ENCODE results near the gene HCCS.
A peak's percentile ranks its signal among the peaks of the same experiment; 100 is the strongest.

The HCCS gene

DNA sequence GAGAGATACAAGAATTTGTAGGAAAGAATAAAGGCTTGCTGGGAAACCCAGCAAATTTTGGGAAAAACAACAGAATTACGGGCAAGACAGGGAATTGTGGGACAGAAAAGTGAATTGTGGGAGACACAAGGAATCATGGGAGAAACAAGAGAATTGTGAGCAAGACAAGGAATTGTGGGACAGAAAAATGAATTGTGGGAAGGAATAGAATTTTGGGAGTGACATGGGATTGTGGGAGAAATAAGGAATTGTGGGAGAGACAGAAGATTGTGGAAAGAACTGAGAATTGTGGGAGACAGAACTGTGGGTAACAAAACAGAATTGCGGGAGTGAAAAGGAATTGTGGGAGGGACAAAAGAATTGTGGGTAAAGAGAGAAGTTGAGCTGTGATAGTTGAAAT, 1.2 kb upstream of the HCCS start:
- Histone ChIP-seq H3K4me3 (replicated peaks; ENCODE audit: insufficient read depth, low read length) (no peak overlapping the region), H3K27me3 (ENCODE audit: insufficient read depth, poor library complexity, severe bottlenecking) (no peaks in the 10 kb centered on the region), H3K27ac (replicated peaks) (no peak overlapping the region)
- TF ChIP-seq GABPA (IDR thresholded peaks at IDR 0.05; ENCODE audit: low read depth) = no peak
- TF ChIP-seq POLR2AphosphoS5 (IDR thresholded peaks at IDR 0.05; ENCODE audit: low read depth) = no peak
- TF ChIP-seq REST (IDR thresholded peaks at IDR 0.05; ENCODE audit: insufficient replicate concordance, low read depth) = no peak
- TF ChIP-seq, protein P1, sequence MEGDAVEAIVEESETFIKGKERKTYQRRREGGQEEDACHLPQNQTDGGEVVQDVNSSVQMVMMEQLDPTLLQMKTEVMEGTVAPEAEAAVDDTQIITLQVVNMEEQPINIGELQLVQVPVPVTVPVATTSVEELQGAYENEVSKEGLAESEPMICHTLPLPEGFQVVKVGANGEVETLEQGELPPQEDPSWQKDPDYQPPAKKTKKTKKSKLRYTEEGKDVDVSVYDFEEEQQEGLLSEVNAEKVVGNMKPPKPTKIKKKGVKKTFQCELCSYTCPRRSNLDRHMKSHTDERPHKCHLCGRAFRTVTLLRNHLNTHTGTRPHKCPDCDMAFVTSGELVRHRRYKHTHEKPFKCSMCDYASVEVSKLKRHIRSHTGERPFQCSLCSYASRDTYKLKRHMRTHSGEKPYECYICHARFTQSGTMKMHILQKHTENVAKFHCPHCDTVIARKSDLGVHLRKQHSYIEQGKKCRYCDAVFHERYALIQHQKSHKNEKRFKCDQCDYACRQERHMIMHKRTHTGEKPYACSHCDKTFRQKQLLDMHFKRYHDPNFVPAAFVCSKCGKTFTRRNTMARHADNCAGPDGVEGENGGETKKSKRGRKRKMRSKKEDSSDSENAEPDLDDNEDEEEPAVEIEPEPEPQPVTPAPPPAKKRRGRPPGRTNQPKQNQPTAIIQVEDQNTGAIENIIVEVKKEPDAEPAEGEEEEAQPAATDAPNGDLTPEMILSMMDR (IDR thresholded peaks at IDR 0.05; ENCODE audit: insufficient read depth, low read length) = no peak
- TF ChIP-seq SPI1 (IDR thresholded peaks at IDR 0.05; ENCODE audit: borderline replicate concordance, low read depth) = no peak
- DNase-seq (ENCODE audit: low read depth in 1 of 2, low spot score in 1 of 2) = no peak

DNA sequence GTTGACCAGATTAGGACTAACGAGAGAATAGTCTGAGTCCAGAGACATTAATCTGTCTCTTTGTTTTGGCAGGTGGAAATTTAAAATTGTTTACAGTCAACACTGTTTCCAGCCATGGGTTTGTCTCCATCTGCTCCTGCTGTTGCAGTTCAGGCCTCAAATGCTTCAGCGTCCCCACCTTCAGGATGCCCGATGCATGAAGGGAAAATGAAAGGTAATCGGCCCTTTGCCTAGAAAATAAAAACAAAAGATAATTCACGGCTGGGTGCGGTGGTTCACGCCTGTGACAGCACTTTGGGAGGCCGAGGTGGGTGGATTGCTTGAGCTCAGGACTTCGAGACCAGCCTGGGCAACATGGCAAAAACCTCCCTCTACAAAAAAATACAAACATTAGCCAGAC, 815 bp downstream of the HCCS start:
- TF ChIP-seq GABPA (IDR thresholded peaks at IDR 0.05; ENCODE audit: low read depth) = no peak
- TF ChIP-seq, protein P1 (IDR thresholded peaks at IDR 0.05; ENCODE audit: insufficient read depth, low read length) = no peak
- TF ChIP-seq REST (IDR thresholded peaks at IDR 0.05; ENCODE audit: insufficient replicate concordance, low read depth) = no peak
- no peak for TF ChIP-seq SPI1 (IDR thresholded peaks at IDR 0.05; ENCODE audit: borderline replicate concordance, low read depth)
- Histone ChIP-seq H3K27ac (replicated peaks) (peak overlapping the region; percentile 88), H3K4me3 (replicated peaks; ENCODE audit: insufficient read depth, low read length) (peak overlapping the region; percentile 68), H3K27me3 (ENCODE audit: insufficient read depth, poor library complexity, severe bottlenecking) (no peaks in the 10 kb centered on the region)
- no peak for DNase-seq (ENCODE audit: low read depth in 1 of 2, low spot score in 1 of 2)

DNA sequence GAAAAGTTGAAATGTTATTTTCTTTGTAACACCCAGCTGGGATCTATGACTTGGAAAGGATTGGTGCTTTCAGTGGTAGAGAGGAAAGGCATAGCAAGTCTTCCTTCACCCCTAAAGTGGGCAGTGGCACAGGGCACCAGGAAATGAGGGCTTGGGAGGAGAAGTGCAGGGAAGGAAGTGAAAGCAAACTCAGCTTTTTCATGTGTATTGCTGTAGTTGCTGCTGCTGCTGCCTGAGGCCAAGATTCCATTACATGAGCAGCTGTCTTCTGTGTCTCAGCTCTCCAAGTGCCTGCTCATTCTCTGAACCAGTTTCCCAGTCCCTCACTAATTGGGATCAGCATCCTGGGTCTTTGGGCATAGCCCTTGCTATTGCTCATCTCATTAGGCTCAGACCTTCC, 2.6 kb downstream of the HCCS start:
- no peak for DNase-seq (ENCODE audit: low read depth in 1 of 2, low spot score in 1 of 2)
- TF ChIP-seq POLR2AphosphoS5 (IDR thresholded peaks at IDR 0.05; ENCODE audit: low read depth) (no peak), GABPA (IDR thresholded peaks at IDR 0.05; ENCODE audit: low read depth) (no peak), SPI1 (IDR thresholded peaks at IDR 0.05; ENCODE audit: borderline replicate concordance, low read depth) (0 out of 2 replicates have a peak, but pooled peaks have one; percentile 2)
- TF ChIP-seq, protein P1 (IDR thresholded peaks at IDR 0.05; ENCODE audit: insufficient read depth, low read length) = no peak
- Histone ChIP-seq H3K4me3 (replicated peaks; ENCODE audit: insufficient read depth, low read length) (no peak overlapping the region), H3K27ac (replicated peaks) (no peak overlapping the region), H3K27me3 (ENCODE audit: insufficient read depth, poor library complexity, severe bottlenecking) (no peaks in the 10 kb centered on the region)

DNA sequence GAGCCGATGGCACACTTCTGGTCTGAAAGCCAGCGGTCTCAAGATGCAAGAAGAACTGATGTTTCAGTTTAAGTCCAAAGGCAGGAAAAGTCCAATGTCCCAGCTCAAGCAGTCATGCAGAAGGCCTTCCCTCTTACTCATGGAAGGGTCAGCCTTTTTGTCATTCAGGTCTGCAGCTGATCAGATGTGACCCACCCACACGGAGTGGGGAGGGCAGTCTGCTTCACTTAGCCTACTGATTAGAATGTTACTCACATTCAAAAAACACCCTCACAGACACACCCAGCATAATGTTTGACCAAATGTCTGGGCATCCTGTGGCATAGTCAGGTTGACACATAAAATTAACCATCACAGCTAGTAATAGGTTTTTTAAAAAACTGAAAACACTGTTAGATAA, 6.6 kb downstream of the HCCS start:
- no peak for DNase-seq (ENCODE audit: low read depth in 1 of 2, low spot score in 1 of 2)
- no peak overlapping the region for H3K4me3 ChIP-seq (replicated peaks; ENCODE audit: insufficient read depth, low read length)
- no peak overlapping the region for H3K27ac ChIP-seq (replicated peaks)
- H3K27me3 ChIP-seq (ENCODE audit: insufficient read depth, poor library complexity, severe bottlenecking) = no peaks in the 10 kb centered on the region
- TF ChIP-seq POLR2AphosphoS5 (IDR thresholded peaks at IDR 0.05; ENCODE audit: low read depth) = no peak
- TF ChIP-seq GABPA (IDR thresholded peaks at IDR 0.05; ENCODE audit: low read depth) = no peak

Data from HL-60 (cell line).